HG02678 (cell line): ENCODE data around the gene TP53TG5.
"Not testable (repeated sequence)": the region's sequence is repeated elsewhere in the genome, so short reads cannot be mapped to it uniquely, and the experiment has no call there.

ENCODE experiments used
- ATAC-seq: cut with Tn5 transposase; IDR thresholded peaks from one replicate; pipeline ENCODE4 v1.9.1; 2021; ENCODE audit warnings: mild to moderate bottlenecking, moderate library complexity; ENCODE audit not compliant: unreplicated experiment

Gene TP53TG5

GRCh38 chr20:45368221-45368980 is 9.7 kb downstream of the TP53TG5 start:
- peak; percentile 83 for ATAC-seq

GRCh38 chr20:45367126-45367525 is 11.0 kb downstream of the TP53TG5 start:
- ATAC-seq: no peak

GRCh38 chr20:45366631-45367030 is 11.5 kb downstream of the TP53TG5 start:
- ATAC-seq: no peak

- no peak for ATAC-seq
These were observed 11.9 kb downstream of the TP53TG5 start for GRCh38 chr20:45366192-45366591.

- ATAC-seq: no peak
These were observed 12.6 kb downstream of the TP53TG5 start for GRCh38 chr20:45365444-45365970.

- ATAC-seq: no peak
These were observed 14.3 kb downstream of the TP53TG5 start for GRCh38 chr20:45363611-45364492.

- peak; percentile 90 for ATAC-seq
These were observed 15.1 kb downstream of the TP53TG5 start, which contains the start of gene SYS1 for GRCh38 chr20:45362804-45363610. Gene SYS1 (plus strand): TSS chr20:45363156. CDS start chr20:45363532, 376 bp downstream.

- no peak for ATAC-seq
These were observed 16.3 kb downstream of the TP53TG5 start for GRCh38 chr20:45361793-45362192.

GRCh38 chr20:45359406-45360148 is 18.5 kb downstream of the TP53TG5 start:
- no peak for ATAC-seq

GRCh38 chr20:45359069-45359405 is 19.1 kb downstream of the TP53TG5 start:
- no peak for ATAC-seq

GRCh38 chr20:45358282-45359068 is 19.6 kb downstream of the TP53TG5 start:
- no peak for ATAC-seq

GRCh38 chr20:45355209-45356084 is 22.7 kb downstream of the TP53TG5 start:
- ATAC-seq: no peak

GRCh38 chr20:45354423-45355208 is 23.5 kb downstream of the TP53TG5 start:
- no peak for ATAC-seq

GRCh38 chr20:45353746-45354145 is 24.4 kb downstream of the TP53TG5 start:
- no peak for ATAC-seq

GRCh38 chr20:45352729-45353128 is 25.4 kb downstream of the TP53TG5 start:
- ATAC-seq: no peak

GRCh38 chr20:45350795-45351194 is 27.3 kb downstream of the TP53TG5 start:
- not testable (repeated sequence) for ATAC-seq

- no peak for ATAC-seq
These were observed 27.9 kb downstream of the TP53TG5 start for GRCh38 chr20:45350217-45350616.
